ENCODE data around the gene PEA15. TPM values are rescaled to one million over a fixed set of nuclear protein-coding genes. Genes with fewer than 3 reads are reported as not detected.

PEA15 gene
- total RNA-seq, 2 donors from 2014 or later: 33.0 to 48.3 TPM

- DNase-seq: no peak
- no peak for TF ChIP-seq CTCF (IDR thresholded peaks at IDR 0.05)
- H3K36me3 ChIP-seq: no peaks in the 10 kb centered on the region
- H3K27ac ChIP-seq: no peak overlapping the region
- no peak overlapping the region for H3K9ac ChIP-seq (ENCODE audit: low read depth in 2 of 2, low read length in 2 of 2)
- no peaks in the 10 kb centered on the region for H3K27me3 ChIP-seq
- intact Hi-C loops (cut with DNase I): no loop called here
- no peaks in the 10 kb centered on the region for H3K4me1 ChIP-seq
- H3K9me3 ChIP-seq: no peaks in the 10 kb centered on the region
- no peak overlapping the region for H3K4me3 ChIP-seq
These were observed 45.3 kb upstream of the PEA15 start for GRCh38 chr1:160159846-160160245.

GRCh38 chr1:160161965-160162705 is 43.0 kb upstream of the PEA15 start:
- H3K27ac ChIP-seq: no peak overlapping the region
- no peak for TF ChIP-seq CTCF (IDR thresholded peaks at IDR 0.05)
- DNase-seq: no peak
- intact Hi-C loops (cut with DNase I): no loop called here
- H3K9me3 ChIP-seq: no peaks in the 10 kb centered on the region
- no peaks in the 10 kb centered on the region for H3K4me1 ChIP-seq
- no peaks in the 10 kb centered on the region for H3K36me3 ChIP-seq
- no peak overlapping the region for H3K9ac ChIP-seq (ENCODE audit: low read depth in 2 of 2, low read length in 2 of 2)
- no peaks in the 10 kb centered on the region for H3K27me3 ChIP-seq
- H3K4me3 ChIP-seq: no peak overlapping the region

GRCh38 chr1:160162931-160163330 is 42.3 kb upstream of the PEA15 start:
- intact Hi-C loops (cut with DNase I): no loop called here
- TF ChIP-seq CTCF (IDR thresholded peaks at IDR 0.05): no peak

GRCh38 chr1:160163615-160164014 is 41.6 kb upstream of the PEA15 start:
- Histone ChIP-seq H3K27ac (no peak overlapping the region), H3K9ac (ENCODE audit: low read depth in 2 of 2, low read length in 2 of 2) (no peak overlapping the region), H3K4me1 (no peaks in the 10 kb centered on the region), H3K4me3 (no peak overlapping the region), H3K9me3 (no peaks in the 10 kb centered on the region), H3K36me3 (no peaks in the 10 kb centered on the region), H3K27me3 (no peaks in the 10 kb centered on the region)
- no peak for TF ChIP-seq CTCF (IDR thresholded peaks at IDR 0.05)
- DNase-seq: no peak
- intact Hi-C loops (cut with DNase I): no loop called here

More at GRCh38 chr1:160162931-160163330, 42.3 kb upstream of the PEA15 start:
- no peak overlapping the region for H3K4me3 ChIP-seq
- no peak overlapping the region for H3K27ac ChIP-seq
- H3K4me1 ChIP-seq: no peaks in the 10 kb centered on the region
- no peaks in the 10 kb centered on the region for H3K36me3 ChIP-seq
- H3K9me3 ChIP-seq: no peaks in the 10 kb centered on the region
- no peak for DNase-seq
- H3K9ac ChIP-seq (ENCODE audit: low read depth in 2 of 2, low read length in 2 of 2): no peak overlapping the region
- H3K27me3 ChIP-seq: no peaks in the 10 kb centered on the region

- DNase-seq: no peak
- Histone ChIP-seq H3K9me3 (no peaks in the 10 kb centered on the region), H3K4me1 (no peaks in the 10 kb centered on the region), H3K27ac (no peak overlapping the region), H3K4me3 (no peak overlapping the region), H3K27me3 (no peaks in the 10 kb centered on the region), H3K36me3 (no peaks in the 10 kb centered on the region), H3K9ac (ENCODE audit: low read depth in 2 of 2, low read length in 2 of 2) (no peak overlapping the region)
- no peak for TF ChIP-seq CTCF (IDR thresholded peaks at IDR 0.05)
- intact Hi-C loops (cut with DNase I): no loop called here
These were observed 41.1 kb upstream of the PEA15 start for GRCh38 chr1:160164121-160164520.

All from colonic mucosa (tissue), 4 donors.